ENCODE data around the gene OR2L2.

Gene OR2L2, protein sequence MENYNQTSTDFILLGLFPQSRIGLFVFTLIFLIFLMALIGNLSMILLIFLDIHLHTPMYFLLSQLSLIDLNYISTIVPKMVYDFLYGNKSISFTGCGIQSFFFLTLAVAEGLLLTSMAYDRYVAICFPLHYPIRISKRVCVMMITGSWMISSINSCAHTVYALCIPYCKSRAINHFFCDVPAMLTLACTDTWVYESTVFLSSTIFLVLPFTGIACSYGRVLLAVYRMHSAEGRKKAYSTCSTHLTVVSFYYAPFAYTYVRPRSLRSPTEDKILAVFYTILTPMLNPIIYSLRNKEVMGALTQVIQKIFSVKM
- long read RNA-seq: 0 reads

DNA sequence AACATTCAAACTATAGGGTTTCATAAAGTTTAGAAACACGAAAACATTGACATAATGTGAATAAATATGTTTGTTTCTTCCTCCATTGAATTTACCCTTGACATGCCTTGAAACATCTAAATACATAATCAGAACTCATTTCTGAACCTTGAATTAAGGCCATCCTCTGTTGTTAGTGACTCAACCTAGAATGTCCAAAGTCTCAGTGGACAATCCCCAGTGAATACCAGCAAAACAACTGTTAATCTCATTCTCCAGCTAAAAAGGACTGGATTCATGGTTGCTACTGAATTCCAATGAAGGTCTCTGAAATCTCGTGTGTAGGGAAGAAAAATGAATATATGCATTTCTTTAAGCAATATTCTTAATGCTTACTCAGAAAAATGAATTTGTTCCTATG, at the start of gene OR2L2:
Gene OR2L2, plus strand, starts transcription at position 301 of the 400 bp plus-strand sequence. CDS start 8,198 bp downstream, outside the sequence.
- Histone ChIP-seq H3K27ac (replicated peaks) (no peak within 1 kb of the TSS), H3K4me3 (replicated peaks; ENCODE audit: insufficient read depth, low read length) (no peak within 1 kb of the TSS), H3K27me3 (ENCODE audit: insufficient read depth, poor library complexity, severe bottlenecking) (no peaks in the 10 kb centered on the region)
- no peak for DNase-seq (ENCODE audit: low read depth in 1 of 2, low spot score in 1 of 2)
- TF ChIP-seq SPI1 (IDR thresholded peaks at IDR 0.05; ENCODE audit: borderline replicate concordance, low read depth) (no peak), GABPA (IDR thresholded peaks at IDR 0.05; ENCODE audit: low read depth) (no peak), POLR2AphosphoS5 (IDR thresholded peaks at IDR 0.05; ENCODE audit: low read depth) (no peak)
- TF ChIP-seq, protein P1, sequence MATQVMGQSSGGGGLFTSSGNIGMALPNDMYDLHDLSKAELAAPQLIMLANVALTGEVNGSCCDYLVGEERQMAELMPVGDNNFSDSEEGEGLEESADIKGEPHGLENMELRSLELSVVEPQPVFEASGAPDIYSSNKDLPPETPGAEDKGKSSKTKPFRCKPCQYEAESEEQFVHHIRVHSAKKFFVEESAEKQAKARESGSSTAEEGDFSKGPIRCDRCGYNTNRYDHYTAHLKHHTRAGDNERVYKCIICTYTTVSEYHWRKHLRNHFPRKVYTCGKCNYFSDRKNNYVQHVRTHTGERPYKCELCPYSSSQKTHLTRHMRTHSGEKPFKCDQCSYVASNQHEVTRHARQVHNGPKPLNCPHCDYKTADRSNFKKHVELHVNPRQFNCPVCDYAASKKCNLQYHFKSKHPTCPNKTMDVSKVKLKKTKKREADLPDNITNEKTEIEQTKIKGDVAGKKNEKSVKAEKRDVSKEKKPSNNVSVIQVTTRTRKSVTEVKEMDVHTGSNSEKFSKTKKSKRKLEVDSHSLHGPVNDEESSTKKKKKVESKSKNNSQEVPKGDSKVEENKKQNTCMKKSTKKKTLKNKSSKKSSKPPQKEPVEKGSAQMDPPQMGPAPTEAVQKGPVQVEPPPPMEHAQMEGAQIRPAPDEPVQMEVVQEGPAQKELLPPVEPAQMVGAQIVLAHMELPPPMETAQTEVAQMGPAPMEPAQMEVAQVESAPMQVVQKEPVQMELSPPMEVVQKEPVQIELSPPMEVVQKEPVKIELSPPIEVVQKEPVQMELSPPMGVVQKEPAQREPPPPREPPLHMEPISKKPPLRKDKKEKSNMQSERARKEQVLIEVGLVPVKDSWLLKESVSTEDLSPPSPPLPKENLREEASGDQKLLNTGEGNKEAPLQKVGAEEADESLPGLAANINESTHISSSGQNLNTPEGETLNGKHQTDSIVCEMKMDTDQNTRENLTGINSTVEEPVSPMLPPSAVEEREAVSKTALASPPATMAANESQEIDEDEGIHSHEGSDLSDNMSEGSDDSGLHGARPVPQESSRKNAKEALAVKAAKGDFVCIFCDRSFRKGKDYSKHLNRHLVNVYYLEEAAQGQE (IDR thresholded peaks at IDR 0.05; ENCODE audit: insufficient replicate concordance, low read depth): no peak
- TF ChIP-seq, protein P2, sequence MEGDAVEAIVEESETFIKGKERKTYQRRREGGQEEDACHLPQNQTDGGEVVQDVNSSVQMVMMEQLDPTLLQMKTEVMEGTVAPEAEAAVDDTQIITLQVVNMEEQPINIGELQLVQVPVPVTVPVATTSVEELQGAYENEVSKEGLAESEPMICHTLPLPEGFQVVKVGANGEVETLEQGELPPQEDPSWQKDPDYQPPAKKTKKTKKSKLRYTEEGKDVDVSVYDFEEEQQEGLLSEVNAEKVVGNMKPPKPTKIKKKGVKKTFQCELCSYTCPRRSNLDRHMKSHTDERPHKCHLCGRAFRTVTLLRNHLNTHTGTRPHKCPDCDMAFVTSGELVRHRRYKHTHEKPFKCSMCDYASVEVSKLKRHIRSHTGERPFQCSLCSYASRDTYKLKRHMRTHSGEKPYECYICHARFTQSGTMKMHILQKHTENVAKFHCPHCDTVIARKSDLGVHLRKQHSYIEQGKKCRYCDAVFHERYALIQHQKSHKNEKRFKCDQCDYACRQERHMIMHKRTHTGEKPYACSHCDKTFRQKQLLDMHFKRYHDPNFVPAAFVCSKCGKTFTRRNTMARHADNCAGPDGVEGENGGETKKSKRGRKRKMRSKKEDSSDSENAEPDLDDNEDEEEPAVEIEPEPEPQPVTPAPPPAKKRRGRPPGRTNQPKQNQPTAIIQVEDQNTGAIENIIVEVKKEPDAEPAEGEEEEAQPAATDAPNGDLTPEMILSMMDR (IDR thresholded peaks at IDR 0.05; ENCODE audit: insufficient read depth, low read length): no peak

DNA sequence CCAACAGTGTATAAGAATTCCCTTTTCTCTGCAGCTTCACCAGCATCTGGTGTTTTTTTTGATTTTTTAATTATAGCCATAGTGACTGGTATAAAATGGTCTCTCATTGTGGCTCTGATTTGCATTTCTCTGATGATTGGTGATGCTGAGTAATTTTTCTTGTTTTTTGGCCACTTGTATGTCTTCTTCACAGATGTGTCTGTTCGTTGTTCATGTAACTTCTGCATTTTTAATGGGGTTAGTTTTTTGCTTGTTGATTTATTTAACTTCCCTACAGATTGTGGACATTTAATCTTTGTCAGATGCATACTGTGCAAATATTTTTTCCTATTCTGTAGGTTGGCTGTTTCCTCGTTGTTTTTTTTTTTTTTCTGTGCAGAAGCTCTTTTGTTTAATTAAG, 36.9 kb upstream of the OR2L2 start:
- no peak for DNase-seq (ENCODE audit: low read depth in 1 of 2, low spot score in 1 of 2)
- TF ChIP-seq, protein P2 (IDR thresholded peaks at IDR 0.05; ENCODE audit: insufficient read depth, low read length): no peak
- TF ChIP-seq POLR2AphosphoS5 (IDR thresholded peaks at IDR 0.05; ENCODE audit: low read depth): no peak
- no peak for TF ChIP-seq GABPA (IDR thresholded peaks at IDR 0.05; ENCODE audit: low read depth)
- no peak for TF ChIP-seq SPI1 (IDR thresholded peaks at IDR 0.05; ENCODE audit: borderline replicate concordance, low read depth)
- TF ChIP-seq, protein P1 (IDR thresholded peaks at IDR 0.05; ENCODE audit: insufficient replicate concordance, low read depth): no peak
- H3K27ac ChIP-seq (replicated peaks): no peak overlapping the region
- H3K27me3 ChIP-seq (ENCODE audit: insufficient read depth, poor library complexity, severe bottlenecking): no peaks in the 10 kb centered on the region
- no peak overlapping the region for H3K4me3 ChIP-seq (replicated peaks; ENCODE audit: insufficient read depth, low read length)

DNA sequence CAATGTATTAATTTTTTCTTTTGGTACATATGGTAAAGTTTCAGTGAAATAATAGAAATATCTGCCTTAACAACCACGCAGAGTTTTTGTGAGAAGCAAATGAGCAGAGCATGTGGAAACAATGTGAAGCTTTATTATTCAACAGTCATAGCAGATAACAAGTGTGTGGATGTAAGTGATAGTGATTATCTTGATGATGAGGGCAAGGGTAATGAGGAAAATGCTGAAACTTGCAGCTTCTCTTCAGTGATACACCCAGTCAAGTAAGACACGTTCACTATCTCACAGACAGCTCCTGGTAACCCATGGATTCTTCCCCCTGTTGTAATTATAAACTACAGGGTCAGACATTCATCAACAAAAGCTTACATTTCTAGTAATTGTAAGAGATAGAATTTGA, 31.1 kb upstream of the OR2L2 start:
- no peaks in the 10 kb centered on the region for H3K27me3 ChIP-seq (ENCODE audit: insufficient read depth, poor library complexity, severe bottlenecking)
- DNase-seq (ENCODE audit: low read depth in 1 of 2, low spot score in 1 of 2): no peak
- H3K27ac ChIP-seq (replicated peaks): no peak overlapping the region

More for the DNA sequence above, 31.1 kb upstream of the OR2L2 start:
- TF ChIP-seq, protein P2 (IDR thresholded peaks at IDR 0.05; ENCODE audit: insufficient read depth, low read length): no peak
- TF ChIP-seq SPI1 (IDR thresholded peaks at IDR 0.05; ENCODE audit: borderline replicate concordance, low read depth): no peak
- TF ChIP-seq, protein P1 (IDR thresholded peaks at IDR 0.05; ENCODE audit: insufficient replicate concordance, low read depth): no peak
- TF ChIP-seq POLR2AphosphoS5 (IDR thresholded peaks at IDR 0.05; ENCODE audit: low read depth): no peak
- TF ChIP-seq GABPA (IDR thresholded peaks at IDR 0.05; ENCODE audit: low read depth): no peak
- H3K4me3 ChIP-seq (replicated peaks; ENCODE audit: insufficient read depth, low read length): no peak overlapping the region

All from HL-60 (cell line).